K562 (cell line): ENCODE results near the gene BLOC1S4. TPM values are rescaled to one million over a fixed set of nuclear protein-coding genes. Genes with fewer than 3 reads are reported as not detected.

ENCODE experiments used
- ATF3 ChIP-seq, 2 experiments: fragments of 450-650 bp in 1 of 2; sonication (generic) in 1 of 2; formaldehyde crosslinking in 1 of 2; IDR thresholded peaks in 1 of 2; conservative IDR thresholded peaks in 1 of 2; 2 replicates each; pipeline versions ENCODE4 v1.6.1 to v1.8.1; 2016 to 2023; ENCODE audit warnings: mild to moderate bottlenecking in 2 of 2, moderate library complexity in 2 of 2, inconsistent platforms in 1 of 2, missing genetic modification reagents in 1 of 2
- CBFB ChIP-seq: sonication (generic); formaldehyde crosslinking; IDR thresholded peaks from 2 replicates; pipeline ENCODE4 v1.4.0; 2020; ENCODE audit warnings: mild to moderate bottlenecking, missing genetic modification reagents
- CHD4 ChIP-seq: fragments of 200-600 bp; sonication (generic); IDR thresholded peaks from 3 replicates; pipeline ENCODE4 v1.6.1; 2012; ENCODE audit warnings: low read depth, mild to moderate bottlenecking, mixed read lengths, low read length, inconsistent platforms; ENCODE audit not compliant: insufficient read depth, insufficient replicate concordance, poor library complexity, severe bottlenecking
- CTBP1 ChIP-seq: fragments of 450-650 bp; IDR thresholded peaks from 2 replicates; pipeline ENCODE4 v1.6.1; 2016; ENCODE audit warnings: borderline replicate concordance
- HDAC2 ChIP-seq: fragments of 450-650 bp; IDR thresholded peaks from 2 replicates; pipeline ENCODE4 v1.6.1; 2016; ENCODE audit warnings: mild to moderate bottlenecking
- HSF4 ChIP-seq: fragments of 250-450 bp; sonication (Bioruptor Pico); IDR thresholded peaks from 2 replicates; pipeline ENCODE4 v2.1.2; 2022; ENCODE audit warnings: mild to moderate bottlenecking, moderate library complexity, borderline replicate concordance
- IRF2 ChIP-seq: sonication (generic); formaldehyde crosslinking; IDR thresholded peaks from 2 replicates; pipeline ENCODE4 v1.8.1; 2022; ENCODE audit warnings: mild to moderate bottlenecking, missing genetic modification reagents
- KLF16 ChIP-seq: IDR thresholded peaks from 2 replicates; pipeline ENCODE4 v1.6.1; 2016; ENCODE audit warnings: antibody characterized with exemption
- KLF6 ChIP-seq: fragments of 250-450 bp; sonication (Bioruptor Pico); IDR thresholded peaks from 2 replicates; pipeline ENCODE4 v1.4.0; 2020; ENCODE audit warnings: mild to moderate bottlenecking, moderate library complexity, borderline replicate concordance
- MCM3 ChIP-seq: fragments of 450-650 bp; IDR thresholded peaks from 2 replicates; pipeline ENCODE4 v1.6.1; 2016
- NBN ChIP-seq: fragments of 450-650 bp; IDR thresholded peaks from 2 replicates; pipeline ENCODE4 v1.6.1; 2016; ENCODE audit warnings: low read depth, mild to moderate bottlenecking
- NEUROD1 ChIP-seq: fragments of 150-350 bp; IDR thresholded peaks from 2 replicates; pipeline ENCODE4 v1.6.1; 2014; ENCODE audit warnings: borderline replicate concordance, low read length, low read depth; ENCODE audit not compliant: partially characterized antibody
- PCBP1 ChIP-seq: fragments of 200-400 bp; formaldehyde crosslinking; IDR thresholded peaks from 2 replicates; pipeline ENCODE4 v1.6.1; 2018; ENCODE audit warnings: mild to moderate bottlenecking, low read depth, low read length; ENCODE audit not compliant: poor library complexity, severe bottlenecking
- TRIM25 ChIP-seq: fragments of 450-650 bp; IDR thresholded peaks from 2 replicates; pipeline ENCODE4 v1.7.0; 2016; ENCODE audit warnings: borderline replicate concordance
- TSC22D4 ChIP-seq: fragments of 450-650 bp; IDR thresholded peaks from 2 replicates; pipeline ENCODE4 v1.6.1; 2016; ENCODE audit warnings: missing genetic modification characterization, missing biosample characterization, control low read depth
- USF2 ChIP-seq: sonication (generic); formaldehyde crosslinking; IDR thresholded peaks from 2 replicates; pipeline ENCODE4 v1.5.0; 2020; ENCODE audit warnings: missing genetic modification reagents
- ZBTB9 ChIP-seq: fragments of 450-650 bp; formaldehyde crosslinking; IDR thresholded peaks from 2 replicates; pipeline ENCODE4 v1.4.0; 2020; ENCODE audit warnings: mild to moderate bottlenecking, moderate library complexity
- ZKSCAN3 ChIP-seq: fragments of 250-450 bp; sonication (Bioruptor Pico); IDR thresholded peaks from 2 replicates; pipeline ENCODE4 v1.4.0; 2020
- ZNF217 ChIP-seq: sonication (generic); formaldehyde crosslinking; IDR thresholded peaks from 2 replicates; pipeline ENCODE4 v1.8.0; 2022; ENCODE audit warnings: mild to moderate bottlenecking, missing genetic modification reagents
- polyA plus RNA-seq, 8 experiments: library from polyadenylated mRNA; depleted of rRNA in 4 of 8; stranded (reverse) in 5 of 8; unstranded in 3 of 8; fragments of >200 nt; fragmentation: Nextera tagmentation in 2 of 8; fragmentation: Illumina TruSeq in 1 of 8; extraction: Ambion mirVana in 2 of 8; extraction: Trizol in 1 of 8; gene quantifications; 2 replicates each; pipeline versions ENCODE4 v1.2.1 to v1.2.3, GENCODE V29; 2011 to 2014; ENCODE audit warnings: inconsistent platforms in 1 of 8, missing spikeins in 1 of 8
- total RNA-seq, 7 experiments: library from RNA; depleted of rRNA in 6 of 7; stranded (reverse); fragments of >200 nt in 6 of 7; fragmentation: Illumina TruSeq in 2 of 7; extraction: Trizol in 2 of 7; gene quantifications; 2 replicates each; pipeline versions ENCODE4 v1.2.1 to v1.2.3, GENCODE V29; 2011 to 2021; ENCODE audit warnings: low replicate concordance in 1 of 7

Gene BLOC1S4
- total and polyA plus RNA-seq, 9 of the 15 experiments (the other 6 are each of a cell fraction or from before 2014, with no cell fraction given) = 3.1 to 31.6 (median 11.2) TPM

- TF ChIP-seq ZBTB9 (CRISPR knock-in tag) = 0 out of 2 replicates have a peak, but pooled peaks have one; percentile 57
- no peak for TF ChIP-seq ZKSCAN3 (CRISPR knock-in tag)
- TF ChIP-seq KLF16 = peak; percentile 77
- no peak for TF ChIP-seq ZNF217 (CRISPR knock-in tag)
- peak; percentile 71 for TF ChIP-seq ATF3 (IDR thresholded peaks at IDR 0.05)
- no peak for TF ChIP-seq ATF3 (CRISPR knock-in tag; conservative IDR thresholded peaks at IDR 0.05)
- peak; percentile 19; the same call in 1 of the 2 replicates for TF ChIP-seq HDAC2
- no peak for TF ChIP-seq TSC22D4 (tag)
- TF ChIP-seq NEUROD1 = peak; percentile 86
- no peak for TF ChIP-seq IRF2
- peak; percentile 67; the same call in 1 of the 2 replicates for TF ChIP-seq NBN
- peak; percentile 71; the same call in 1 of the 2 replicates for TF ChIP-seq KLF6 (CRISPR knock-in tag)
- no peak for TF ChIP-seq MCM3
- no peak for TF ChIP-seq USF2 (CRISPR knock-in tag)
- peak; percentile 89; the same call in 1 of the 2 replicates for TF ChIP-seq HSF4
- TF ChIP-seq TRIM25 = 0 out of 2 replicates have a peak, but pooled peaks have one; percentile 3
- TF ChIP-seq CTBP1 = peak; percentile 68
- no peak for TF ChIP-seq CHD4
- TF ChIP-seq CBFB (CRISPR knock-in tag) = no peak
- no peak for TF ChIP-seq PCBP1
Measured at GRCh38 chr4:6732441-6733357, 16.7 kb downstream of the BLOC1S4 start (continued).
